Central memory CD4-positive, alpha-beta T cell (primary cell): Measurements from ENCODE around the gene SMIM41.
A peak's percentile ranks its signal among the peaks of the same experiment; 100 is the strongest.

ENCODE experiments used
- DNase-seq: peaks from one replicate; pipeline ENCODE4 v3.0.0; 2022
- total RNA-seq, 3 experiments: gene quantifications; one replicate each; lab custom pipeline; 2026; lab: John Stamatoyannopoulos, UW

The SMIM41 gene
- total RNA-seq = 0.11 to 0.39 (median 0.11) reads per million in 3 experiments

DNA sequence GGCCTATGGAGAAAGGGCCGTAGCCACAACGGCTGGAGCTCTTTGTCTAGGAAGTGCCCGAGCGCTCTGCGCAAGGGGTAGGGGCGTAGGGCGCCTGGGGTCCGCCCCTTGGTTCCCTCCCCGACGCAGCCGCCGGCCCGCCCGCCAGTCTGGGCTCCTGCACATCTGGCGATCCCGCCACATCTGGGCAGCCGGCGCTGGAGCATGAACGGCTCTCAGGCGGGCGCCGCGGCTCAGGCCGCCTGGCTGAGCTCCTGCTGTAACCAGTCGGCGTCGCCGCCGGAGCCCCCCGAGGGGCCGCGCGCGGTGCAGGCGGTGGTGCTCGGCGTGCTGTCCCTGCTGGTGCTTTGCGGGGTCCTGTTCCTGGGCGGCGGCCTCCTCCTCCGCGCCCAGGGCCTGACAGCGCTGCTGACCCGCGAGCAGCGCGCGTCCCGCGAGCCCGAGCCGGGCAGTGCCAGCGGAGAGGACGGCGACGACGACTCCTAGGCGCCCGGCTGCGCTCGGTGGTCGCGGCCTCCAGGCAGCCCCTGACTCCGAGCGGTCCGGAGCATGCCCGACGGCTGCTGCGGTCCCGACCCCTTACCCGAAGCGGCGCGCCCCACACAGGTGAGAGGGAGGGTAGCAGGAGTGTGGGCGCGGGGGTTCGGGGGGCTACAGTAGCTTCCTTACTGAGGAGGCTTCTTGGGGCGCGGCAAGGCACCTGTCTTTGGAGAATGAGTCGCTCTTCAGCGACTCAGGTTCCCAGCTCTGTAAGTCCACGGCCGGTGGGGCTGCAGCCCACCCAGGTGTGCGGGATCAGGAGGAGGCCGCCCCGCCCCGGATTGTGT, at the start of gene SMIM41:
Gene SMIM41 (plus strand): TSS at position 129 of the 827 bp plus-strand sequence. CDS start 76 bp downstream, at position 205.
- DNase-seq = no peak

- no peak for DNase-seq
These were observed 47.1 kb upstream of the SMIM41 start for GRCh38 chr12:52032446-52032803.

DNA sequence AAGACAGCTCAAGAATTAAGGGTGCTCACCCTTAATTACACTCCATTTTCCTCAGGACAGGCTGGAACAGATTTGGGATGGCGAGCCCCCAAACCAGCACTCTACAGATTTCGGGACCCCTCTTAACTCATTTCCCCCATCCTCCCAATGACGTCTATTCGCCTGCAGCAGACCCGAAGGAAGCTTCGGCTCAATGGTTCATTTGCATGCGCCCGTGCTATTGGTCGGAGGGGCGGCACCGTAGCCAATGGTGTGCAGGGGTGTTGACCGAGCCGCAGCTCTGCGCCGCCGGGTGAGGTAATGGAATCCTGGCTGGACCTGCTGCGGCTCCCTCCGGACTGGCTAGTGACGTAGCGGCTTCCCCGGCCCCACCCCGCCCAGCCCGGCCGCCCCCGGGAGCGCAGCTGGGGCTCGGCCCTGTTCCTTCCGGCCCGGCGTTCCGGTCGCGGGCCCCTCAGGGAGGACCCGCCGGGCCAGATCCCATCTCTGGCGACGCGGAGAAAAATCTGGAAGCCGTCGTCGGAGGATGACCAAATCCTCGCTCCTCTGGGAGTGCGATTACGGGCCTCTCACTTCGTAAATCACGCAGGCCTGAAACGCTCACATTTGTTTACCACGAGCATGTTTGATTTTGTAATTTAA, 46.6 kb upstream of the SMIM41 start:
- peak; percentile 87 for DNase-seq

DNA sequence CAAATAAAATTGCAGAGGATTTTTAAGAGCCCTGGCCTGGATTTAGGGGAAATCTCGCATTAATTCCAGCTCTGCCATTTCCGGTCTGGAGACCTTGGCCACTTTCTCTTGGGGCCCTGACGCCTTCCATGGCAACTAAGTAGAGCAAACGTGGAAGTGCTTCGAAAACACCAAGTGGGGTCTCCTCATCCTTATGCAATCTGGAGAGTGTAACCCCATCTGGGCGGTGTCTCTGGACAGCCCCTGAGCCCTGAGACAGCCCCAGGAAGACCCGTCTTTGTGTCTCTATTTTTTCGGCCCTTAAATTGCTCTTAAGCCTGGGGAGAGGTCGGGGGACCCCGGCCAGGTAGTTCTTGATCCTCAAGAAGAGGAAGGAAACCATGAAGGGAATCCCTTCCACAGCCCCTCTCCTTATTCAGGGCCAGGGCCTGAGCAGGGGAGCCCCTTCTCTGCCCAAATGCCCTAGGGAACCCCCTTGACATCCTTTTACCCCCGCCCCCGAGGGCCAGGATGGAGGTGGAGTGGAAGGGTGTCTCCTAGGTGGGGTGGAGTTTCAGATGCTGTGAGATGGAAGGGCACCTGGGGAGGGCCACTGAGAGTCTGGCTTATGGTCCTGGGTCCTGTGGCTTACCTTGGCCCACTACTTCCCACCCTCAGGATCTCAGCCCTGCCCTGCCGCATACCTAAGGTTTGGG, 45.9 kb upstream of the SMIM41 start:
- DNase-seq = no peak

DNA sequence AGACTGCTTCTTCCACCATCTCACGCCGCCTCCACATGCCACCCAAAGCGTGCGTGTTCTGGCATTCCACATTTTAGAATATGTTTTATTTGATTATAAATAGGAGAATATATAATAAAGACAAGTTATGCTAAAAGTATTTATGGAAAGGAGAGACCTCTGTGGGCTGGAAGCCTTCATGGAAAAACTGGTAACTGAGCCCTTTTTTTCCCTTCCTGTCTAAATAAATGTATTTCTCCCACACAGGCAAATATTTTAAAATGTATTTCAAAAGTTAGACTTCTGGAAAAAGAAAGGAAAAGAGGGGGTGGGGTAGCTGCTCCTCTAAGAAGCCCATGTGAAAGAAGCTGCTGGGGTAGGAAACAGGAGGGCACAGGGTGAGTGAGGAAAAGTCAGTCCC, 44.3 kb upstream of the SMIM41 start:
- no peak for DNase-seq

DNA sequence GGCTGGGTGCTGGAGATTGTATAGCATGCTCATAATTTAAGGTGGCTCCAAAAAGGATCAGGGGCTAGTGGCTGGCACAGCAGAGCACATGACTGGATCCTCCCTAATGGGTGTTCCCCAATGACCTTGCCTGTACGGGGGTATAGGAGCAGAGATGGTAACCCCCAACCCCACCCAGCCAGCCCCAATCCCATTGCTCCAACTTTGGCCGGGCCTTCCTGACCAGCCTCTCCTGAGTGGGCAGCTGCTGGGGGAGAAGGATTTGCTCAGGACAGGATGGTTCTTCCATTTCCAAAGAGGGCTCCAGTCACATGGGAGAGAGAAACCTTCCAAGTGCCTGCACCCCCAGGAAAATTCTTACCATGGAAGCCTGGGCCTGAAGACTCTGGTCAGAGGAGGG, 43.6 kb upstream of the SMIM41 start:
- no peak for DNase-seq

DNA sequence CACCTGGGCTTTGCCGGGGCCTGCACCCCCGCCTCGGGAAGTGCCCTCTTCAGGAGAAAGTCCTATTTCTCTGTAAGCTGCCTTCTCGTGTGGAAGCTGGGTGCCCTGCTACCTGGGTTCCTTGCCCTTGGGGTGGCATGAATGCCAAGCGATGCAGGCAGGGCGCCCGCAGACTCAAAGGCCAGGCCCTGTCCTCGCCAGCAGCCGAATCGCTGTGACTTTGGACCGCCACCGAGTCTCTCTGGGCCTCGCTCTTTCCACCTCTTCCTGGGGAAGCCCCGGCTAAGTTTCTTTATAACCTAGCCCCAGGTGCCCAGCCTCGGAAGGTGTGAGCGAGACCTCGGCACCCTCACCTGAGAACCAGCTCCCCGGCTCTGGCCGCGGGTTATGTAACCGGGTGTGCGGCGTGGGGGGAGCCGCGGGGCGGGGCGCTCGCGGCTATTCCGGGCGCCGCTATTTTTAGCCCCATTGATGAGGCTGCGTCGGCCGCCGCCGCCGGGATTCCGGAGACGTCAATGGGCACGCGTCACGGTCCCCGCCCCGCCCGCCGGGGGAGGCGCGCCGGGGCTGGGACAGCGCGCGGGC, 42.8 kb upstream of the SMIM41 start:
- DNase-seq = peak; percentile 91

DNA sequence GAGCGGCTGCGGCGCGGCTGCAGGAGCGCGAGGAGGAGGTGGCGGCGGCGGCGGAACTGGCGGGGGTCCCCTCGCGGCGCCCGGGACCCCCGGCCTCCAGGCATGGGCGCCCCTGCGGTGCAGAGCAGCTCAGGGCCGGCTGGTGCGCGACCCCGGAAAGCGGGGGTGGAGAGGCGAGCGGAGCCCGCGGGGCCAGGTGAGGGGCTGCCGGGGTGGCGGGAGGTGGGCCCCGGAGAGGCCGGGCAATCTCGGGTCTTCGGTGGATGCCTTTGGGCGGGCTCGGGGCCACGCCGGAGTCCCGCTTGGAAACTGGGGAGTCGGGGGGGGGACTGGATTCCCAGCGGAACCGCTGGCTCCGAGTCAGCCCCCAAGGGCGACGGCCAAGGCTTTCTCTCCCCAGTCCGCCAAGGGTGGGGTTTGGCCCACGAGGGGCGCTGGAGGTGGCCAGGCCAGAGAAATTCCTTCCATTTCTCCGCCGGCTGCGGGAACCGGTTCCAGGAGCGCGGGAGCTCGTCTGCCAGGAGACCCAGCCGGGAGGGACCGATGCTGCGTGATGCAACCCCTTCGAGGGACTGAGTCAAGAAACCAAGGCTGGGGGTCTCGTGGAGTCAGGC, 42.1 kb upstream of the SMIM41 start:
- DNase-seq = no peak

GRCh38 chr12:52038447-52038846, 41.1 kb upstream of the SMIM41 start:
- no peak for DNase-seq

- DNase-seq = no peak
These were observed 38.5 kb upstream of the SMIM41 start for GRCh38 chr12:52041035-52041434.

GRCh38 chr12:52041695-52042123, 37.8 kb upstream of the SMIM41 start:
- DNase-seq = no peak

GRCh38 chr12:52042706-52043385, 36.7 kb upstream of the SMIM41 start:
- DNase-seq = no peak

GRCh38 chr12:52043386-52044212, 35.9 kb upstream of the SMIM41 start:
- no peak for DNase-seq

DNA sequence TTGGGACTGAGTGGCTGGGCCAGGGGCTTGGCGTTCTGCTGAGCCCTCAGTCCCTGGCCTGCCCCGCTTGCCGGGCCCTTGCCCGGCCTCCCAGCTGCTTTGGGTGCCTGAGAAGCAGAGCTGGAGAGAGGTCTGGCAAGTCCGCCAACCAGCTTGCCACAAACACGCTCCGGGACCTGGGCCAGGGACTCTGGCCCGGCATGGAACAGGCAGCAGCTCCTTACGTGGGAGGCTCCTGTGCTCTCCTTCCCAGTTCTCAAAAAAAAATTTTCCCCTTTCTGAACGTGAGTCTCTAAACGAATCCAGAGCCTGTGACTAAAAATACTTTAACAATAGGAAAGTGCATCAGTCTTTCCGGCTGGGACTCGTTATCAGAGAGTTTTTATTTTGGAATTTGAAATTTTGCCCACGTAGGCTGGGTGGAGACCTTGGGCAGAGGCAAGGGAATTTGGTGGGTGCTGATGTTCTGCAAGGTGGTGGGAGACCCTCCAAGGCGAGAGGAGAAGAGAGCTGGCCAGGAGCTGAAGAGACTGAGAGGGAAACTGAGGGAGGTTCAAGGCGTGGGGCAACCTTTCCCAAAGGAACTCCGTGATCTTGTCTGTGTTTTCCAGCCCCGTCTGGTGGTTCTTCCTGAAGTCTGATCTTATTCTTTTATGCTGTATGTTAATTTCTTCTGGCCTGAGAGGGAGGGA, 35.1 kb upstream of the SMIM41 start:
- DNase-seq = no peak

- DNase-seq = no peak
These were observed 33.7 kb upstream of the SMIM41 start for GRCh38 chr12:52045794-52046199.

- DNase-seq = no peak
These were observed 32.6 kb upstream of the SMIM41 start for GRCh38 chr12:52046859-52047258.

DNA sequence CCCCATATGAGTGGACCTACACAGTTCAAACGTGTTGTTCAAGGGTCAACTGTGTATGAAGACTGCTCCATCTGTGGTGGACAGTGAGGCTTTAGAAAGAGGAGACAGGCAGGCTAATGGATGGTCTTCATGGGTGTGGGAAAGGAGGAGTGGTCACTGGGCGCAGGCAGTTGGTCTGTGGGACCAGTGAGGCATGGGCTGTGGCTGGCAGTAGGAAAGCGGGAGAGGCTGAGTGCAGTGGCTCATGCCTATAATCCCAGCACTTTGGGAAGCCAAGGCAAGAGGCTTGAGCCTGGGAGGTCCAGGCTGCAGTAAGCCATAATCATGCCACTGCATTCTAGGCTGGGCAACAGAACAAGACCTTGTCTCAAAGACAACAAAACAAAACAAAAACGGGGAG, 30.2 kb upstream of the SMIM41 start:
- DNase-seq = no peak

DNA sequence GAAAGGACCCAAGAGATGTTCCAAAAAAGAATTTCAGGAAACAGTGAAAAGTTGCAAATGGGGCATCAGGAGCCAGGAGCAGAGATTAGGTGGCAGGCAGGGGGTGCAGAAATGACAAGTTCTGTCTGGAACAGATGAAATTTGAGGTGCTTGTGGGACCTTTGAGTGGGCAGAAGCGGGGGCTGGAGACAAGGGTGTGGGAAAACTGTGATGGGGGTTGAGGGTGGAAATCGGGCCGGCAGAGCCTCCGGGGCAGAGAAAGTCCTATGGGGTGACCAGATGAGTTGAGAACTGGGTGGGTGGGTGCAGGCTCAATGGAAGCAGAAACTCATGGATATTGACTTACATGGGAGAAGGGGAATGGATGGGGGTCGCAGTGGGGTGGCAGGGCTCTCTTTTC, 29.8 kb upstream of the SMIM41 start:
- DNase-seq = no peak

DNA sequence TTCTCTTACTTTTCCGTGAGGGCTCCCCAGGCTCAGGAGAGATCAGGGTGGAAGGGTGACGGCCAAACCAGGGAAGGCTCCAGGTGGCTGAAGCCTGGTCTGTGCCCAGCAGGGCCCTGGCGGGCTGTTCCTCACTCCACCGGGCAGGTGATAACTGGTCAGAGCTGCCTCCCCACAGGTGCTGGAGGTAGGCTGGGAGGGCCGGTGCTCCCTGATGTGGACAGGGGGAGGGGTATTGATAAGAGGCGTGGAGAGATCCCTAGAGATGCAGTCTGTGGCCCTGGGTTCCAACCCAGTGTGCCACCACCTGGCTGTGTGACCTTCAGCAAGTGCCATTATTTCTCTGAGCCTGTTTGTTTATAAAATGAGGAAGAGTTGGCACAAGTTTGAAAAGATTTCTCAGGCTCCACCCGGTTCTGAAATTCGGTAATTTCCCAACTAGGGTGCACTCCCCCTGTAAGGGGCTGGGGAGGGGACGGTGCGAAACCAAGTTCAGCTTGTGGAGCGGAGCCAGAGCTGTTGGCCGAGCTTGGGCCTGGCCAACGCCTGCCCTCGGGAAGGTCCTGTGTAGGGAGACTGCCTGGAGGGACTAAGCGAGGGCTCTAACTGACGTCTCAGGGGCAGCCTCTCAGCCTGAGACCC, 29.3 kb upstream of the SMIM41 start:
- no peak for DNase-seq
